Measurements from ENCODE around the gene SYNDIG1. TPM values are rescaled to one million over a fixed set of nuclear protein-coding genes. Genes with fewer than 3 reads are reported as not detected.

SYNDIG1 gene
- total and polyA plus RNA-seq, 9 of the 15 experiments (the other 6 are each of a cell fraction or from before 2014, with no cell fraction given) = not detected

GRCh38 chr20:24573557-24573956, 104.1 kb downstream of the SYNDIG1 start (continued):
- TF ChIP-seq ZNF518B (CRISPR knock-in tag; IDR thresholded peaks at IDR 0.05) (no peak), ZC3H11A (IDR thresholded peaks at IDR 0.05; ENCODE audit: low read depth, low read length) (no peak), CHCHD3 (CRISPR knock-in tag; IDR thresholded peaks at IDR 0.05) (no peak), HNRNPL (IDR thresholded peaks at IDR 0.05; ENCODE audit: low read depth, low read length) (no peak), ZNF311 (CRISPR knock-in tag; IDR thresholded peaks at IDR 0.05) (no peak), ZNF224 (CRISPR knock-in tag; IDR thresholded peaks at IDR 0.05) (no peak)

GRCh38 chr20:24574307-24574706, 104.9 kb downstream of the SYNDIG1 start:
- no peak for FAIRE-seq
- intact Hi-C loops (cut with micrococcal nuclease) = no loop called here
- TF ChIP-seq ZFP30 (CRISPR knock-in tag; IDR thresholded peaks at IDR 0.05; ENCODE audit: borderline replicate concordance) = no peak
- TF ChIP-seq CHCHD3 (CRISPR knock-in tag; IDR thresholded peaks at IDR 0.05) = no peak
- TF ChIP-seq TCF3 (CRISPR knock-in tag; IDR thresholded peaks at IDR 0.05) = no peak
- no peak for TF ChIP-seq ZNF280A (IDR thresholded peaks at IDR 0.05; ENCODE audit: low read depth, partially characterized antibody)
- no peak for TF ChIP-seq PHB (CRISPR knock-in tag; IDR thresholded peaks at IDR 0.05)
- TF ChIP-seq HNRNPL (IDR thresholded peaks at IDR 0.05; ENCODE audit: low read depth, low read length) = no peak
- TF ChIP-seq MCM2 (IDR thresholded peaks at IDR 0.05; ENCODE audit: low read depth) = no peak
- no peak for TF ChIP-seq DEAF1 (CRISPR knock-in tag; IDR thresholded peaks at IDR 0.05)
- TF ChIP-seq ATF1 (CRISPR knock-in tag; IDR thresholded peaks at IDR 0.05) = no peak
- no peak for TF ChIP-seq ATF1 (tag; IDR thresholded peaks at IDR 0.05)
- no peak for TF ChIP-seq MBD2 (IDR thresholded peaks at IDR 0.05; ENCODE audit: borderline replicate concordance, low read depth)
- TF ChIP-seq RB1 (IDR thresholded peaks at IDR 0.05; ENCODE audit: low read depth) = no peak
- no peak for TF ChIP-seq MIER1 (IDR thresholded peaks at IDR 0.05; ENCODE audit: low read depth)
- TF ChIP-seq CC2D1A (IDR thresholded peaks at IDR 0.05) = no peak

More at GRCh38 chr20:24574307-24574706, 104.9 kb downstream of the SYNDIG1 start:
- H3K27ac ChIP-seq (ENCODE audit: extremely low read depth, low read depth, low read length) = no peak overlapping the region
- CTCF ChIA-PET (ENCODE audit: low intra/inter-chr PET ratio) = no interaction called here
- no TSS peak for BruUV-seq (replicated peaks)
- in situ Hi-C loops (cut with MboI) = no loop called here
- 0% methylated on average over 1 of the region's 2 CpGs for WGBS (ENCODE audit: insufficient coverage, low coverage, missing lambda C conversion rate)
- no peak for ATAC-seq
- no peak overlapping the region for H3K9ac ChIP-seq (ENCODE audit: insufficient read depth in 1 of 2, low read depth in 2 of 2, low read length in 2 of 2)
- no peak overlapping the region for H3K4me2 ChIP-seq (ENCODE audit: insufficient read depth, low read length)
- H2AFZ ChIP-seq (ENCODE audit: low read depth, low read length) = no peak overlapping the region
- no peak for DNase-seq (ENCODE audit: extremely low read depth in 1 of 4, low spot score in 3 of 4)
- POLR2A ChIA-PET = no interaction called here
- no peaks in the 10 kb centered on the region for H3K79me2 ChIP-seq (ENCODE audit: control insufficient read depth, insufficient read depth, low read length)
- H3K9me3 ChIP-seq (replicated peaks; ENCODE audit: control insufficient read depth, insufficient read depth, low read depth, low read length) = no peaks in the 10 kb centered on the region
- H3K36me3 ChIP-seq (ENCODE audit: control insufficient read depth, insufficient read depth, low read length) = no peaks in the 10 kb centered on the region
- 0 out of 5 replicates have a peak, but pooled peaks cover 0 to under 1% of the 10 kb centered on the region in 2 experiments for H3K27me3 ChIP-seq (ENCODE audit: control insufficient read depth in 2 of 2, insufficient read depth in 2 of 2, low read length in 2 of 2)
- no peaks in the 10 kb centered on the region for H3K4me1 ChIP-seq (replicated peaks in 1 of 2; ENCODE audit: control insufficient read depth in 2 of 2, insufficient read depth in 2 of 2, low read length in 2 of 2)
- H4K20me1 ChIP-seq (replicated peaks; ENCODE audit: control insufficient read depth, insufficient read depth, low read length) = no peaks in the 10 kb centered on the region
- H3K9me1 ChIP-seq (ENCODE audit: control insufficient read depth, insufficient read depth, low read length) = no peaks in the 10 kb centered on the region
- no peak overlapping the region for H3K4me3 ChIP-seq
